HEK293 (cell line): ENCODE data around the gene PINLYP.

Experiments
- PATZ1 ChIP-seq: fragments of 450-650 bp; formaldehyde crosslinking; IDR thresholded peaks from 2 replicates; pipeline ENCODE4 v1.5.1; 2016; ENCODE audit warnings: missing biosample characterization, missing genetic modification characterization
- PBX3 ChIP-seq: sonication (generic); formaldehyde crosslinking; IDR thresholded peaks from 2 replicates; pipeline ENCODE4 v1.8.1; 2022; ENCODE audit warnings: mild to moderate bottlenecking, moderate library complexity, missing genetic modification reagents
- PRDM2 ChIP-seq: fragments of 450-650 bp; formaldehyde crosslinking; IDR thresholded peaks from 2 replicates; pipeline ENCODE4 v1.5.1; 2016; ENCODE audit warnings: missing biosample characterization, missing genetic modification characterization, borderline replicate concordance
- REST ChIP-seq: fragments of 450-650 bp; formaldehyde crosslinking; IDR thresholded peaks from 2 replicates; pipeline ENCODE4 v1.5.1; 2016; ENCODE audit warnings: missing biosample characterization, missing genetic modification characterization
- SP2 ChIP-seq: fragments of 450-650 bp; formaldehyde crosslinking; IDR thresholded peaks from 2 replicates; pipeline ENCODE4 v1.5.1; 2016; ENCODE audit warnings: missing biosample characterization, missing genetic modification characterization
- WT1 ChIP-seq: fragments of 450-650 bp; formaldehyde crosslinking; IDR thresholded peaks from 2 replicates; pipeline ENCODE4 v1.5.1; 2016; ENCODE audit warnings: missing biosample characterization, missing genetic modification characterization
- ZBTB17 ChIP-seq: fragments of 450-650 bp; formaldehyde crosslinking; IDR thresholded peaks from 2 replicates; pipeline ENCODE4 v1.5.1; 2016; ENCODE audit warnings: missing biosample characterization, missing genetic modification characterization
- ZBTB20 ChIP-seq: fragments of 450-650 bp; formaldehyde crosslinking; IDR thresholded peaks from 2 replicates; pipeline ENCODE4 v1.5.1; 2016; ENCODE audit warnings: missing biosample characterization, missing genetic modification characterization
- ZNF18 ChIP-seq: fragments of 450-650 bp; formaldehyde crosslinking; IDR thresholded peaks from 2 replicates; pipeline ENCODE4 v1.5.1; 2016; ENCODE audit warnings: missing biosample characterization, missing genetic modification characterization
- ZNF354C ChIP-seq: fragments of 450-650 bp; formaldehyde crosslinking; IDR thresholded peaks from 2 replicates; pipeline ENCODE4 v1.5.1; 2016; ENCODE audit warnings: missing biosample characterization, missing genetic modification characterization, low read depth, borderline replicate concordance
- ZNF391 ChIP-seq: fragments of 450-650 bp; formaldehyde crosslinking; IDR thresholded peaks from 2 replicates; pipeline ENCODE4 v1.5.1; 2016; ENCODE audit warnings: low read depth, missing biosample characterization, missing genetic modification characterization, borderline replicate concordance
- ZNF530 ChIP-seq: fragments of 450-650 bp; formaldehyde crosslinking; IDR thresholded peaks from 2 replicates; pipeline ENCODE4 v1.5.1; 2016; ENCODE audit warnings: low read depth, missing biosample characterization, missing genetic modification characterization
- ZNF549 ChIP-seq: fragments of 450-650 bp; IDR thresholded peaks from 2 replicates; pipeline ENCODE4 v1.5.1; 2018; ENCODE audit warnings: missing biosample characterization, missing genetic modification characterization, mild to moderate bottlenecking, inconsistent platforms, moderate library complexity
- ZNF560 ChIP-seq: fragments of 450-650 bp; formaldehyde crosslinking; IDR thresholded peaks from 2 replicates; pipeline ENCODE4 v1.5.1; 2017; ENCODE audit warnings: missing biosample characterization, missing genetic modification characterization, borderline replicate concordance
- ZNF571 ChIP-seq: fragments of 450-650 bp; formaldehyde crosslinking; IDR thresholded peaks from 2 replicates; pipeline ENCODE4 v1.5.0; 2017; ENCODE audit warnings: missing biosample characterization, missing genetic modification characterization
- ZNF664 ChIP-seq: fragments of 450-650 bp; formaldehyde crosslinking; IDR thresholded peaks from 2 replicates; pipeline ENCODE4 v1.5.1; 2016; ENCODE audit warnings: missing biosample characterization, missing genetic modification characterization
- ZNF704 ChIP-seq: fragments of 450-650 bp; formaldehyde crosslinking; IDR thresholded peaks from 2 replicates; pipeline ENCODE4 v1.5.1; 2016; ENCODE audit warnings: missing biosample characterization, missing genetic modification characterization
- ZNF76 ChIP-seq: fragments of 450-650 bp; formaldehyde crosslinking; IDR thresholded peaks from 2 replicates; pipeline ENCODE4; 2016; ENCODE audit warnings: low read depth, missing biosample characterization, missing genetic modification characterization, borderline replicate concordance
- ZSCAN23 ChIP-seq: fragments of 450-650 bp; formaldehyde crosslinking; IDR thresholded peaks from 2 replicates; pipeline ENCODE4 v1.5.1; 2016; ENCODE audit warnings: missing biosample characterization, missing genetic modification characterization
- ZSCAN4 ChIP-seq: fragments of 450-650 bp; formaldehyde crosslinking; IDR thresholded peaks from 2 replicates; pipeline ENCODE4 v1.5.1; 2017; ENCODE audit warnings: missing biosample characterization, missing genetic modification characterization

Gene PINLYP

GRCh38 chr19:43607238-43608205, 31.9 kb downstream of the PINLYP start (continued):
- TF ChIP-seq PRDM2 (tag by site-specific recombination) (no peak), ZNF530 (tag by site-specific recombination) (no peak), ZSCAN4 (tag by site-specific recombination) (peak; percentile 97), ZNF391 (tag by site-specific recombination) (0 out of 2 replicates have a peak, but pooled peaks have one; percentile 9), SP2 (tag by site-specific recombination) (peak; percentile 50), ZNF549 (no peak), ZBTB17 (tag by site-specific recombination) (no peak), ZNF560 (tag by site-specific recombination) (no peak), ZNF18 (tag by site-specific recombination) (no peak), ZNF354C (tag by site-specific recombination) (no peak), ZNF664 (tag by site-specific recombination) (no peak), PBX3 (CRISPR knock-in tag) (no peak), ZBTB20 (tag by site-specific recombination) (no peak), ZNF76 (no peak), ZNF571 (tag by site-specific recombination) (no peak), WT1 (tag by site-specific recombination) (no peak), ZSCAN23 (tag by site-specific recombination) (no peak), PATZ1 (tag by site-specific recombination) (0 out of 2 replicates have a peak, but pooled peaks have one; percentile 17), ZNF704 (tag by site-specific recombination) (no peak), REST (no peak)
